ENCODE data around the gene EPM2A.

EPM2A gene

GRCh38 chr6:145600299-145600698 is 135.0 kb downstream of the EPM2A start:
- no peak for DNase-seq

- no peak for DNase-seq
These were observed 146.3 kb downstream of the EPM2A start for GRCh38 chr6:145588981-145589380.

GRCh38 chr6:145587334-145587733 is 148.0 kb downstream of the EPM2A start:
- no peak for DNase-seq

GRCh38 chr6:145583753-145584152 is 151.6 kb downstream of the EPM2A start:
- DNase-seq = no peak

Measured in CD4-positive, alpha-beta T cell treated with Interferon alpha-2 for 1 hour (primary cell).